GM23338 (cell line): ENCODE data around the gene TEN1. TPM values are rescaled to one million over a fixed set of nuclear protein-coding genes. Genes with fewer than 3 reads are reported as not detected.

ENCODE experiments used
- ATAC-seq: fragments of 200-7000 bp; cut with Tn5 transposase; 3 replicates; pipeline ENCODE4 v1.9.1; 2020
- DNase-seq: peaks from one replicate; pipeline ENCODE4 v3.0.0-alpha.2; 2015; ENCODE audit warnings: low spot score
- H2AFZ ChIP-seq: fragments of 200-600 bp; sonication (generic); 2 replicates; pipeline ENCODE4 v1.8.0; 2016; ENCODE audit warnings: antibody characterized with exemption, mild to moderate bottlenecking, moderate library complexity
- H3F3A ChIP-seq: fragments of 200-600 bp; sonication (generic); replicated peaks from 2 replicates; pipeline ENCODE4 v1.8.0; 2017; ENCODE audit warnings: antibody characterized with exemption, mixed run types, low read depth
- H3K27ac ChIP-seq: fragments of 200-600 bp; sonication (generic); 2 replicates; pipeline ENCODE4 v1.6.1; 2016; ENCODE audit warnings: low read depth
- H3K27me3 ChIP-seq: fragments of 200-600 bp; sonication (generic); 2 replicates; pipeline ENCODE4 v1.8.0; 2016; ENCODE audit warnings: mild to moderate bottlenecking, mixed run types, moderate library complexity; ENCODE audit not compliant: insufficient read depth
- H3K36me3 ChIP-seq: fragments of 200-600 bp; sonication (generic); 2 replicates; pipeline ENCODE4 v1.8.0; 2016; ENCODE audit warnings: mild to moderate bottlenecking; ENCODE audit not compliant: insufficient read depth
- H3K4me1 ChIP-seq: fragments of 200-600 bp; sonication (generic); 2 replicates; pipeline ENCODE4 v1.8.0; 2016; ENCODE audit warnings: mild to moderate bottlenecking, moderate library complexity; ENCODE audit not compliant: insufficient read depth
- H3K4me2 ChIP-seq: fragments of 200-600 bp; sonication (generic); 2 replicates; pipeline ENCODE4 v1.7.1; 2017; ENCODE audit warnings: mixed run types
- H3K4me3 ChIP-seq: fragments of 200-600 bp; sonication (generic); 2 replicates; pipeline ENCODE4 v1.6.1; 2016; ENCODE audit warnings: mixed run types
- H3K79me2 ChIP-seq: fragments of 200-600 bp; sonication (generic); replicated peaks from 2 replicates; pipeline ENCODE4 v1.8.0; 2017; ENCODE audit warnings: mild to moderate bottlenecking; ENCODE audit not compliant: insufficient read depth
- H3K9me2 ChIP-seq: fragments of 200-600 bp; sonication (generic); 2 replicates; pipeline ENCODE4 v1.8.0; 2017; ENCODE audit not compliant: insufficient read depth
- H4K20me1 ChIP-seq: fragments of 200-600 bp; sonication (generic); replicated peaks from 2 replicates; pipeline ENCODE4 v1.8.0; 2017; ENCODE audit warnings: mild to moderate bottlenecking; ENCODE audit not compliant: insufficient read depth
- H3K27ac Mint-ChIP-seq: 2 replicates; pipeline ENCODE4 v1.8.0; 2020; ENCODE audit warnings: inconsistent platforms, mild to moderate bottlenecking, moderate library complexity, mixed read lengths
- H3K27me3 Mint-ChIP-seq: 3 replicates; pipeline ENCODE4 v1.8.0; 2022; ENCODE audit warnings: low read depth, mild to moderate bottlenecking, moderate library complexity, mixed read lengths, inconsistent platforms; ENCODE audit not compliant: insufficient read depth, poor library complexity
- H3K36me3 Mint-ChIP-seq: 3 replicates; pipeline ENCODE4 v1.8.0; 2021; ENCODE audit warnings: low read depth, mild to moderate bottlenecking, inconsistent platforms, moderate library complexity, mixed read lengths
- H3K4me1 Mint-ChIP-seq: 3 replicates; pipeline ENCODE4 v1.8.0; 2020; ENCODE audit warnings: mild to moderate bottlenecking, inconsistent platforms, mixed read lengths
- H3K4me3 Mint-ChIP-seq: 3 replicates; pipeline ENCODE4 v1.8.0; 2021; ENCODE audit warnings: moderate library complexity, mild to moderate bottlenecking, inconsistent platforms, mixed read lengths
- H3K9me3 Mint-ChIP-seq: 3 replicates; pipeline ENCODE4 v1.8.0; 2020; ENCODE audit warnings: moderate library complexity, mild to moderate bottlenecking, inconsistent platforms, mixed read lengths
- CREB1 ChIP-seq: fragments of 250-450 bp; sonication (Bioruptor Pico); IDR thresholded peaks from 2 replicates; pipeline ENCODE4 v1.5.0; 2020; ENCODE audit warnings: low read depth, mild to moderate bottlenecking, moderate library complexity
- ETS1 ChIP-seq: IDR thresholded peaks from 2 replicates; pipeline ENCODE4 v1.6.1; 2016; ENCODE audit warnings: antibody characterized with exemption
- EZH2 ChIP-seq: fragments of 200-600 bp; sonication (generic); IDR thresholded peaks from one replicate; pipeline ENCODE4 v1.8.0; 2017; ENCODE audit warnings: antibody characterized with exemption, mild to moderate bottlenecking, low read depth; ENCODE audit not compliant: unreplicated experiment
- EZH2phosphoT487 ChIP-seq: fragments of 200-600 bp; sonication (generic); IDR thresholded peaks from one replicate; pipeline ENCODE4 v1.8.1; 2018; ENCODE audit warnings: antibody characterized with exemption; ENCODE audit not compliant: unreplicated experiment
- JUNB ChIP-seq: IDR thresholded peaks from one replicate; pipeline ENCODE4 v1.6.1; 2016; ENCODE audit warnings: antibody characterized with exemption; ENCODE audit not compliant: unreplicated experiment
- NANOG ChIP-seq: IDR thresholded peaks from 2 replicates; pipeline ENCODE4 v1.6.1; 2016; ENCODE audit warnings: antibody characterized with exemption, borderline replicate concordance
- POLR2AphosphoS5 ChIP-seq: IDR thresholded peaks from 2 replicates; pipeline ENCODE4 v1.6.1; 2016; ENCODE audit warnings: antibody characterized with exemption, low read depth
- REST ChIP-seq: IDR thresholded peaks from one replicate; pipeline ENCODE4 v1.6.1; 2018; ENCODE audit warnings: antibody characterized with exemption; ENCODE audit not compliant: unreplicated experiment
- STAT1 ChIP-seq: IDR thresholded peaks from one replicate; pipeline ENCODE4 v1.6.1; 2016; ENCODE audit warnings: antibody characterized with exemption; ENCODE audit not compliant: unreplicated experiment
- ZNF114 ChIP-seq: fragments of 250-450 bp; sonication (Bioruptor Pico); IDR thresholded peaks from 2 replicates; pipeline ENCODE4 v1.5.0; 2020; ENCODE audit warnings: mild to moderate bottlenecking, moderate library complexity
- ZNF331 ChIP-seq: fragments of 250-450 bp; sonication (Bioruptor Pico); IDR thresholded peaks from 2 replicates; pipeline ENCODE4 v1.5.0; 2020; ENCODE audit warnings: low read depth, mild to moderate bottlenecking, moderate library complexity
- polyA plus RNA-seq: library from polyadenylated mRNA; unstranded; fragments of >200 nt; fragmentation: Nextera tagmentation; extraction: Ambion mirVana; gene quantifications from 2 replicates; pipeline ENCODE4 v1.2.1, GENCODE V29; 2016
- total RNA-seq: library from RNA; depleted of rRNA; stranded (reverse); fragments of >200 nt; shearing (Covaris generic); gene quantifications from 2 replicates; pipeline ENCODE4 v1.2.3, GENCODE V29; 2014
- TF ChIP-seq, protein P1 (sequence below), 2 experiments: fragments of 200-600 bp in 1 of 2; sonication (generic) in 1 of 2; conservative IDR thresholded peaks; 2 replicates each; pipeline versions ENCODE4 v1.5.1 to v1.6.1; 2016 to 2017; ENCODE audit warnings: antibody characterized with exemption in 2 of 2, low read depth in 2 of 2, mild to moderate bottlenecking in 2 of 2, moderate library complexity in 1 of 2
- TF ChIP-seq, protein P2 (sequence below): fragments of 250-450 bp; sonication (Bioruptor Pico); IDR thresholded peaks from 2 replicates; pipeline ENCODE4 v1.5.0; 2020; ENCODE audit warnings: mild to moderate bottlenecking, moderate library complexity

TEN1 gene
- total and polyA plus RNA-seq, 2 experiments from 2014 or later = 11.3 to 14.1 TPM

- Histone ChIP-seq H3K36me3 (no peaks in the 10 kb centered on the region), H3K27ac (no peak overlapping the region), H3K4me2 (no peak overlapping the region), H3F3A (0 out of 2 replicates have a peak, but pooled peaks cover 3% of the 10 kb centered on the region), H3K27me3 (no peaks in the 10 kb centered on the region), H2AFZ (no peak overlapping the region), H3K9me2 (no peaks in the 10 kb centered on the region), H3K79me2 (no peaks in the 10 kb centered on the region), H3K4me3 (no peak overlapping the region), H4K20me1 (no peaks in the 10 kb centered on the region), H3K4me1 (no peaks in the 10 kb centered on the region)
- no peak for ATAC-seq
- Mint-ChIP-seq H3K4me1 (peaks cover 2% of the 10 kb centered on the region), H3K9me3 (no peaks in the 10 kb centered on the region; the same call in none of the 3 replicates), H3K27me3 (peaks cover 10% of the 10 kb centered on the region), H3K36me3 (peaks cover 3% of the 10 kb centered on the region), H3K4me3 (no peak overlapping the region), H3K27ac (no peak overlapping the region)
- DNase-seq = no peak
- TF ChIP-seq CREB1 (CRISPR knock-in tag) (no peak), NANOG (no peak), JUNB (no peak), STAT1 (no peak), EZH2phosphoT487 (no peak), ZNF114 (CRISPR knock-in tag) (no peak), REST (no peak), ETS1 (no peak), ZNF331 (no peak), EZH2 (no peak), POLR2AphosphoS5 (no peak)
- TF ChIP-seq, protein P1, sequence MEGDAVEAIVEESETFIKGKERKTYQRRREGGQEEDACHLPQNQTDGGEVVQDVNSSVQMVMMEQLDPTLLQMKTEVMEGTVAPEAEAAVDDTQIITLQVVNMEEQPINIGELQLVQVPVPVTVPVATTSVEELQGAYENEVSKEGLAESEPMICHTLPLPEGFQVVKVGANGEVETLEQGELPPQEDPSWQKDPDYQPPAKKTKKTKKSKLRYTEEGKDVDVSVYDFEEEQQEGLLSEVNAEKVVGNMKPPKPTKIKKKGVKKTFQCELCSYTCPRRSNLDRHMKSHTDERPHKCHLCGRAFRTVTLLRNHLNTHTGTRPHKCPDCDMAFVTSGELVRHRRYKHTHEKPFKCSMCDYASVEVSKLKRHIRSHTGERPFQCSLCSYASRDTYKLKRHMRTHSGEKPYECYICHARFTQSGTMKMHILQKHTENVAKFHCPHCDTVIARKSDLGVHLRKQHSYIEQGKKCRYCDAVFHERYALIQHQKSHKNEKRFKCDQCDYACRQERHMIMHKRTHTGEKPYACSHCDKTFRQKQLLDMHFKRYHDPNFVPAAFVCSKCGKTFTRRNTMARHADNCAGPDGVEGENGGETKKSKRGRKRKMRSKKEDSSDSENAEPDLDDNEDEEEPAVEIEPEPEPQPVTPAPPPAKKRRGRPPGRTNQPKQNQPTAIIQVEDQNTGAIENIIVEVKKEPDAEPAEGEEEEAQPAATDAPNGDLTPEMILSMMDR (conservative IDR thresholded peaks at IDR 0.05; ENCODE audit: low read depth in 2 of 2) = no peak
- TF ChIP-seq, protein P2, sequence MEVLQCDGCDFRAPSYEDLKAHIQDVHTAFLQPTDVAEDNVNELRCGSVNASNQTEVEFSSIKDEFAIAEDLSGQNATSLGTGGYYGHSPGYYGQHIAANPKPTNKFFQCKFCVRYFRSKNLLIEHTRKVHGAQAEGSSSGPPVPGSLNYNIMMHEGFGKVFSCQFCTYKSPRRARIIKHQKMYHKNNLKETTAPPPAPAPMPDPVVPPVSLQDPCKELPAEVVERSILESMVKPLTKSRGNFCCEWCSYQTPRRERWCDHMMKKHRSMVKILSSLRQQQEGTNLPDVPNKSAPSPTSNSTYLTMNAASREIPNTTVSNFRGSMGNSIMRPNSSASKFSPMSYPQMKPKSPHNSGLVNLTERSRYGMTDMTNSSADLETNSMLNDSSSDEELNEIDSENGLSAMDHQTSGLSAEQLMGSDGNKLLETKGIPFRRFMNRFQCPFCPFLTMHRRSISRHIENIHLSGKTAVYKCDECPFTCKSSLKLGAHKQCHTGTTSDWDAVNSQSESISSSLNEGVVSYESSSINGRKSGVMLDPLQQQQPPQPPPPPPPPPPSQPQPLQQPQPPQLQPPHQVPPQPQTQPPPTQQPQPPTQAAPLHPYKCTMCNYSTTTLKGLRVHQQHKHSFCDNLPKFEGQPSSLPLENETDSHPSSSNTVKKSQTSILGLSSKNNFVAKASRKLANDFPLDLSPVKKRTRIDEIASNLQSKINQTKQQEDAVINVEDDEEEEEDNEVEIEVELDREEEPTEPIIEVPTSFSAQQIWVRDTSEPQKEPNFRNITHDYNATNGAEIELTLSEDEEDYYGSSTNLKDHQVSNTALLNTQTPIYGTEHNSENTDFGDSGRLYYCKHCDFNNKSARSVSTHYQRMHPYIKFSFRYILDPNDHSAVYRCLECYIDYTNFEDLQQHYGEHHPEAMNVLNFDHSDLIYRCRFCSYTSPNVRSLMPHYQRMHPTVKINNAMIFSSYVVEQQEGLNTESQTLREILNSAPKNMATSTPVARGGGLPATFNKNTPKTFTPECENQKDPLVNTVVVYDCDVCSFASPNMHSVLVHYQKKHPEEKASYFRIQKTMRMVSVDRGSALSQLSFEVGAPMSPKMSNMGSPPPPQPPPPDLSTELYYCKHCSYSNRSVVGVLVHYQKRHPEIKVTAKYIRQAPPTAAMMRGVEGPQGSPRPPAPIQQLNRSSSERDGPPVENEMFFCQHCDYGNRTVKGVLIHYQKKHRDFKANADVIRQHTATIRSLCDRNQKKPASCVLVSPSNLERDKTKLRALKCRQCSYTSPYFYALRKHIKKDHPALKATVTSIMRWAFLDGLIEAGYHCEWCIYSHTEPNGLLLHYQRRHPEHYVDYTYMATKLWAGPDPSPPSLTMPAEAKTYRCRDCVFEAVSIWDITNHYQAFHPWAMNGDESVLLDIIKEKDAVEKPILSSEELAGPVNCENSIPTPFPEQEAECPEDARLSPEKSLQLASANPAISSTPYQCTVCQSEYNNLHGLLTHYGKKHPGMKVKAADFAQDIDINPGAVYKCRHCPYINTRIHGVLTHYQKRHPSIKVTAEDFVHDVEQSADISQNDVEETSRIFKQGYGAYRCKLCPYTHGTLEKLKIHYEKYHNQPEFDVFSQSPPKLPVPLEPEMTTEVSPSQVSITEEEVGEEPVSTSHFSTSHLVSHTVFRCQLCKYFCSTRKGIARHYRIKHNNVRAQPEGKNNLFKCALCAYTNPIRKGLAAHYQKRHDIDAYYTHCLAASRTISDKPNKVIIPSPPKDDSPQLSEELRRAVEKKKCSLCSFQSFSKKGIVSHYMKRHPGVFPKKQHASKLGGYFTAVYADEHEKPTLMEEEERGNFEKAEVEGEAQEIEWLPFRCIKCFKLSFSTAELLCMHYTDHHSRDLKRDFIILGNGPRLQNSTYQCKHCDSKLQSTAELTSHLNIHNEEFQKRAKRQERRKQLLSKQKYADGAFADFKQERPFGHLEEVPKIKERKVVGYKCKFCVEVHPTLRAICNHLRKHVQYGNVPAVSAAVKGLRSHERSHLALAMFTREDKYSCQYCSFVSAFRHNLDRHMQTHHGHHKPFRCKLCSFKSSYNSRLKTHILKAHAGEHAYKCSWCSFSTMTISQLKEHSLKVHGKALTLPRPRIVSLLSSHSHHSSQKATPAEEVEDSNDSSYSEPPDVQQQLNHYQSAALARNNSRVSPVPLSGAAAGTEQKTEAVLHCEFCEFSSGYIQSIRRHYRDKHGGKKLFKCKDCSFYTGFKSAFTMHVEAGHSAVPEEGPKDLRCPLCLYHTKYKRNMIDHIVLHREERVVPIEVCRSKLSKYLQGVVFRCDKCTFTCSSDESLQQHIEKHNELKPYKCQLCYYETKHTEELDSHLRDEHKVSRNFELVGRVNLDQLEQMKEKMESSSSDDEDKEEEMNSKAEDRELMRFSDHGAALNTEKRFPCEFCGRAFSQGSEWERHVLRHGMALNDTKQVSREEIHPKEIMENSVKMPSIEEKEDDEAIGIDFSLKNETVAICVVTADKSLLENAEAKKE = no peak
These were observed 29.2 kb downstream of the TEN1 start for GRCh38 chr17:76008208-76008607.
